Measurements from ENCODE around the gene TFAP2E.

DNA sequence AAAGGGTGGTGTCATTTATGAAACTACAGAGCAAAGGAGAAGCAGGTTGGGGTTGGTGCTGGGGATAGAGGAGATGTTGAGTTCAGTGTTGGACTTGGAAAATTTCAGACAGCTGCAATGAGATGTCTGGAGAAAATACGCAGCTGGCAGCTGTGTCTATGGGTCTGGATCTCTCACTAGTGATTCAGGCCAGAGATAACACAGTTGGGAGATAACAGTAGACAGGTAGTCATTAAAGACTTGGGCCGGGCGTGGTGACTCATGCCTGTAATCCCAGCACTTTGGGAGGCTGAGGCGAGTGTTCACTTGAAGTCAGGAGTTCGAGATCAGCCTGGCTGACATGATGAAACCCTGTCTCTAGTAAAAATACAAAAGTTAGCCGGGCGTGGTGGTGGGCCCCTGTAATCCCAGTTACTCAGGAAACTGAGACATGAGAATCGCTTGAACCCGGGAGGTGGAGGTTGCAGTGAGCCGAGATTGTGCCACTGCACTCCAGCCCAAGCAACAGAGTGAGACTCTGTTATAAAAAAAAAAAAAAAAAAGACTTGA lies 2.5 kb upstream of the TFAP2E start:
- TF ChIP-seq, protein P1, sequence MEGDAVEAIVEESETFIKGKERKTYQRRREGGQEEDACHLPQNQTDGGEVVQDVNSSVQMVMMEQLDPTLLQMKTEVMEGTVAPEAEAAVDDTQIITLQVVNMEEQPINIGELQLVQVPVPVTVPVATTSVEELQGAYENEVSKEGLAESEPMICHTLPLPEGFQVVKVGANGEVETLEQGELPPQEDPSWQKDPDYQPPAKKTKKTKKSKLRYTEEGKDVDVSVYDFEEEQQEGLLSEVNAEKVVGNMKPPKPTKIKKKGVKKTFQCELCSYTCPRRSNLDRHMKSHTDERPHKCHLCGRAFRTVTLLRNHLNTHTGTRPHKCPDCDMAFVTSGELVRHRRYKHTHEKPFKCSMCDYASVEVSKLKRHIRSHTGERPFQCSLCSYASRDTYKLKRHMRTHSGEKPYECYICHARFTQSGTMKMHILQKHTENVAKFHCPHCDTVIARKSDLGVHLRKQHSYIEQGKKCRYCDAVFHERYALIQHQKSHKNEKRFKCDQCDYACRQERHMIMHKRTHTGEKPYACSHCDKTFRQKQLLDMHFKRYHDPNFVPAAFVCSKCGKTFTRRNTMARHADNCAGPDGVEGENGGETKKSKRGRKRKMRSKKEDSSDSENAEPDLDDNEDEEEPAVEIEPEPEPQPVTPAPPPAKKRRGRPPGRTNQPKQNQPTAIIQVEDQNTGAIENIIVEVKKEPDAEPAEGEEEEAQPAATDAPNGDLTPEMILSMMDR (IDR thresholded peaks at IDR 0.05), result no peak
- TF ChIP-seq EP300 (IDR thresholded peaks at IDR 0.05), result no peak

Data from sigmoid colon (tissue), 4 donors.